AG09319 (cell line): ENCODE results near the gene TIMM23B.
"Not testable (repeated sequence)": the region's sequence is repeated elsewhere in the genome, so short reads cannot be mapped to it uniquely, and the experiment has no call there.

Source experiments
- DNase-seq: peaks from one replicate; pipeline ENCODE4 v3.0.0-alpha.2; 2010; ENCODE audit warnings: low read depth; ENCODE audit errors: extremely low read depth

TIMM23B gene, protein sequence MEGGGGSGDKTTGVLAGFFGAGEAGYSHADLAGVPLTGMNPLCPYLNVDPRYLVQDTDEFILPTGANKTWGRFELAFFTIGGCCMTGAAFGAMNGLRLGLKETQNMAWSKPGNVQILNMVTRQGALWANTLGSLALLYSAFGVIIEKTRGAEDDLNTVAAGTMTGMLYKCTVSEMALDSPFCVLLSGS

DNA sequence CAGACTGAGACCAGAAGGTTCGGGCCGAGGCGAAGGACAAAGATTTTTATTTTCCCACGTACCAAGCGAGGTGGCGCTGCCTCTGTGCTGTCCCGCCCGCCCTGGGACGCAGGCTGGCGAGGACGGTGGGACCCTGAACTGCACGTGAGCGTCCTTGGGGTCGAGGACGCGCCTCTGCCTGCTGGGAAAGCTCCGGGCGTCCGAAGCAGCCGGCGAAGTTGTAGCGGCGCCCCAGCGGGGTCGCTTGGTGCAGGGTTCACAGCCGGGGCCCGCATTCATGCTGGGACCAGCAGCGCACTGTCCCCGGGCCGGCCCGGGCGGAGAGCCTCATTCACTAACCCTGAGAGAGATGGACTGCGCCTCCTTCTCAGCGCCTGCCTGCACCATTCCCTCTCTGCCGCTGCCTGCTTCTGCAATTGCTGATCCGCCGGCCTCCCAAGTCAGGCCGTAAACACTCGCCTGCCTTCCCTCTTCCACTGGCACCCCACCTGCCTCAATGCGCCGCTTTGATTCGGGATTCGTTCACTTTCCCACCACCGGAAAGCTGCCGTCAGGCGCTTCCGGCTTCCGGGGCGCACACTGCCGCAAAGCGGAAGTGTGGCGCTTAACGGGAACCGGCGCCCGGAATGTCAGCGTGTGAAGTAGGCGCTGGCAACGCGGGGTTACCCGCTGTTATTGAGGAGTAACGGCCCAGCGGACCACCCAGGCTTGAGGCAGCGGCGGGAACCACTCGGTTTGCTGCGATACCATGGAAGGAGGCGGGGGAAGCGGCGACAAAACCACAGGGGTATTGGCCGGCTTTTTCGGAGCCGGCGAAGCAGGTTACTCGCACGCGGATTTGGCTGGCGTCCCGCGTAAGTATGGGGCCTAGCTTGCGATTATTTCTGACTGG is at the start of gene TIMM23B, which contains the start of gene PARG:
TIMM23B (plus strand) TSS at position 607 of the 892 bp plus-strand sequence; CDS start at position 749, 142 bp downstream.
PARG (minus strand) TSS at position 581 of the 892 bp plus-strand sequence; CDS start at position 279, 302 bp downstream.
- DNase-seq, result not testable (repeated sequence)

GRCh38 chr10:49899999-49900398 is 41.9 kb upstream of the TIMM23B start:
- not testable (repeated sequence) for DNase-seq

- not testable (repeated sequence) for DNase-seq
Observed at GRCh38 chr10:49900406-49900805, 41.4 kb upstream of the TIMM23B start.

DNA sequence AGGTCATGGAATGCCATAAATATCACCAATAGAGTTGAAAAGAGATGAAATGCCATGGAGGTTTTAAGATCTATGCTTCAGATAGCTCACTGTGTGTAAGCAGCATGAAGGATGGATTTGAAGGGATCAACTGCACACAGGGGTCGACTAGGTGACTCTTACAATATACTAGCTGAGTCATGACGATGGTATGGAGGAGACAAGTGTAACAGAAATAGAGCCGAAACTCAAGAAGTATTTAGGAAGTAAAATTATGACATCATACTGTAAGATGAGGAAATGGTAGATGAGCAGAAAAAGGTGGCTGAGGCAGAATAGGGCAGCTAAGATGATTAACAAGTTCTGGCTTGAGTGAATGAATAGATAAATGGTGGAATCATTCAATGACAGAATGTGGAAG is 38.0 kb upstream of the TIMM23B start:
- not testable (repeated sequence) for DNase-seq

GRCh38 chr10:49908290-49909080 is 33.4 kb upstream of the TIMM23B start:
- DNase-seq, result not testable (repeated sequence)

GRCh38 chr10:49910295-49910694 is 31.6 kb upstream of the TIMM23B start:
- DNase-seq, result not testable (repeated sequence)

DNA sequence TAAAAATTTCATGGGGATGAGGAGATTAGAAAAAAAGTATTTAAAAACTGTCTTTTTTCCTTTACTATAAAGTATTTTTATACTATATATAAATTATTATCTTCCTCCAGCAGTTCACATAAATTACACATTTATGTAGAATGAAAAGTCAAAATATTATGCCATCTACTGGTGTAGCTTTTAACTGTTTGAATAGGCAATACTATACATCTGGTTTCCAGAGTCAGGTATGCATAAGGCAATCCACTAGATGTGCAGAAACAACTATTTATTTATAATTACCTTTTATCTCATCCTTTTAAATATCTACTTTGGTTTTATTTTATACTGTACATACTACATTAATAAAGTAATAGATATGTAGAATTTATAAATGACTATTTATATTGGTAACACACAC is 25.4 kb upstream of the TIMM23B start:
- DNase-seq, result not testable (repeated sequence)

DNA sequence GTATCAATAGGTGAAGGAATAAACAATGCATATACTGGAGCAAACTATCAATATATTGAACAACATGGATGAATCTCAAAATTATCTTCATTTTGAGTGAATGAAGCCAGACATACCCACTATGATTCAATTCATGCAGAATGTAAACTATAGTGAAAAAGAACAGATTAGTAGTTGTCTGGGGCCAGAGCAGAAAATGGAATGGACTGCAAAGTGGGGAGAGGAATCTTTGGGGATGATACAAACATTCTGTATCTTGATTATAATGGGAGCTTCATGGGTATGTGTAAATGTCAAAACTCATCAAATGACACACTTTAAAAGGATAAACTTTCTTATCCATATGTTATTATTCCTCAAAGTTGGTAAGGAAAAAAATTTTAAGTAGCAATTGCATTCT is 23.9 kb upstream of the TIMM23B start:
- not testable (repeated sequence) for DNase-seq

DNA sequence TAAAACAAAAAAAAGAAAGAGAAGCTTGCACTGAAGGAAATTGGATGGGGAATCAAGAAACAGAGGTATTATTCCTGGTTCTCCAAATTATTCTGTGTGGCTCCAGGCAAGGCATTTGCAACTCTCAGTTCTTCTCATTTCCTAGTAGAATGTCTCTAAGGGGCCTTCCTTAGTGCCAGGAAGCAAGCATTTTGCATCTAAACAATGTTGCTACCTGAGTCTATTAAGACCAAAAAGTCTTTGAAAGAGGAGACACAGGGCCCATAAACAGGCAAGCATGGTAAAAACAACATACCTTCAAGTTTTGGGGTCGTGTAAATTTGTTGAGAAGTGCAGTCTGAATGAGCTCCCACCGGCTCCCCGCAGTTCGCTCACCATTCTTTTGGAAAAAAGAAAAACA is 19.8 kb upstream of the TIMM23B start:
- not testable (repeated sequence) for DNase-seq

- DNase-seq, result not testable (repeated sequence)
Observed at GRCh38 chr10:49923572-49923971, 18.3 kb upstream of the TIMM23B start.

DNA sequence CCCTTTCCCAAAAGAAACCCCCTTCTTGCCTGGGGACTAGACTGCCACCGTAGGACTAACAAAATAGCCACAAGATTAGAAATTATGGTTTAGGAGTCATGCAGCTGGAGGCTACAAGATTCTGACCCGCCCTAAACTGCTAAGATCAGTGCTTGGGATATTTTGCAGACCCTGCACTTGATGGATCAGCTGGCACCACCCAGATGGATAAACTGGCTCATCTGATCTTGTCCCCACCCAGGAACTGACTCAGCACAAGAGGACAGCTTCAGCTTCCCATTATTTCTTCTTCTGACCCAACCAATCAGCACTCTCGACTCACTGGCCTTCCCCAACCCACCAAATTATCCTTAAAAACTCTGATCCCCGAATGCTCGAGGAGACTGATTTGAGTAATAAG is 10.6 kb upstream of the TIMM23B start:
- DNase-seq, result not testable (repeated sequence)

DNA sequence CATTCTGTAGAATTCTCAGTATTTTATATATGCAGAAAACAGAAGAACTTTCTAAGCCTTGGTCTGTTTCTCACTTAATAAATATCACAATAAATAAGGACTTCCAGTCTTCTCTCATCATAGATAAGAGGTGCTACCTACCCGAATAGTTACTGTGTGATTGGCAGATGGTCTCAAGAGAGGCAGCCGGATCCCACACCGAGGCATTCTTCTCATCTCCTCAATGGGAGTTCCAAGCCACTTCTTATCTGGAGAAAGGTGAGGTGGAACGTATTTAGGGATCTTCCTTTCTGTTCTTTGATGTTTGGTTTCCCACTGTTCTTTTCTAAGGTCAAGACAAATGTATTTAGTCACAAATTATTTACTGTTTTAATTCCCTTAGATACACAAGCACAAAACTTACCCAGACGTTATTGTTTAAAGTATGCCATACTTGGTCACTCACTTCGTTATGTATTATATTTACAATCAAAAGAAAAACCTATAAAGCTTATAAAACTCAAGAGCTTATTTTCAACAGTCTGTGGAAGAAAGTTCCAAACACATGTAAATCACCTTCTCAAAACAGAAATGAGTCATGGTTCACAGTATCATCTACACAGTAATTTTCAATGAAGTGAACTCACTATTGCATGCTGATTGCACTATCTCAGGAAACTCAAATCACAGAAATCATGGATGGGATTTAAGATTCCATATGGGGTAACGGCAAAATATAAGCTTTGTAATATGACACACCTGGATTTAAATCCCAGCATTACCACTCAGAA is 9.7 kb upstream of the TIMM23B start:
- not testable (repeated sequence) for DNase-seq

DNA sequence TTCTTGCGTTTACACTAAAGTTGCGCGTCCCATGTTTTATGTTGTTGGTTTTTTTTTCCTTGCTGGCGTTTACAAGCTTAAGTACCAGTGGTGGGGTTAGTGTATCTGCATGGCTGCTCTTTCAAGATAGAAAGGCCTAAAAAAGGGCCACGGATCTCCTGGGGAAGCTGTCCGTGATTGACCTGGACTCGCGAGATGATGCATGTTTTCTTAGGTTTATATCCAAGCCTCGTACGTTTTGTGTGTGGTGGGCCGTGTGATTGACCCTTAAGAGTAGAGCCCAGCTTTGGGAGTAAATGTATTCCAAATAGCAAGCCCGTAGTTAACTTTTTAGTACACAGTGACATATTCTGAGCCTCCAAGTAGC is 469 bp downstream of the TIMM23B start:
- not testable (repeated sequence) for DNase-seq

- DNase-seq, result not testable (repeated sequence)
Observed at GRCh38 chr10:49943607-49944006, 1.8 kb downstream of the TIMM23B start.

- DNase-seq, result not testable (repeated sequence)
Observed at GRCh38 chr10:49948142-49948541, 6.3 kb downstream of the TIMM23B start.

GRCh38 chr10:49948737-49949136 is 6.9 kb downstream of the TIMM23B start:
- DNase-seq, result not testable (repeated sequence)

DNA sequence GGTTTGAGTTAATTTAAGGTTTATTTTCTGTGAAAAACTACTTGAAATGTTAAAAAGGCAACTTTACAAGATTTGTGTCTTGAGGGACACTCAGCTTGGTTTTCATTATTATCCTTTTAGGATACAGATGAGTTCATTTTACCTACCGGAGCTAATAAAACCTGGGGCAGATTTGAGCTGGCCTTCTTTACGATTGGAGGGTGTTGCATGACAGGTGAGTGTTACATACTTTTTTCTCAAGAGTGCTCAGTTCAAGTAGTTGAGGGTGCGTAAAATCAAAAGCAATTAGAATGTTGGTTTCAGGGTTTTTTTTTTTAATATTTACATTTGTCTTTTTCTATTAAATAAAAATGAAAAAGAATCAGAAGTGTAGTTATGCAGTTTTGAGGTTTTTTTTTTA is 10.2 kb downstream of the TIMM23B start:
- DNase-seq, result not testable (repeated sequence)

DNA sequence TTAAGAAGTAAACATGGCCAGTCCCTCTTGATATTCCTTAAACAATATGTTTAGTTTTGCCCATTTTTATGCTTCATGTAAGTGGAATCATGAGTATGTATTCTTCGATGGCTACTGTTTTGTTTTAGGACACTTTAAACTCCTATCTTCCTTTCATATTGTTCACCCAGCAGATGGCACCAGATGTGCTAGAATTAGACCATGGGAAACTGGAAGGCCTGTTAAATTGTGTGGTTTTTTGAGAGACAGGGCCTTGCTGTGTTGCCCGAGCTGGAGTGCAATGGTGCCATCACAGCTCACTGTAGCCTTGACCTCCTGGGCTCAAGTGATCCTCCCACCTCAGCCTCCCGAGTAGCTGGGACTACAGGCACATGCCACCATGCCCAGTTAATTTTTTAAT is 11.3 kb downstream of the TIMM23B start:
- DNase-seq, result not testable (repeated sequence)

- DNase-seq, result not testable (repeated sequence)
Observed at GRCh38 chr10:49970331-49970857, 28.5 kb downstream of the TIMM23B start.

DNA sequence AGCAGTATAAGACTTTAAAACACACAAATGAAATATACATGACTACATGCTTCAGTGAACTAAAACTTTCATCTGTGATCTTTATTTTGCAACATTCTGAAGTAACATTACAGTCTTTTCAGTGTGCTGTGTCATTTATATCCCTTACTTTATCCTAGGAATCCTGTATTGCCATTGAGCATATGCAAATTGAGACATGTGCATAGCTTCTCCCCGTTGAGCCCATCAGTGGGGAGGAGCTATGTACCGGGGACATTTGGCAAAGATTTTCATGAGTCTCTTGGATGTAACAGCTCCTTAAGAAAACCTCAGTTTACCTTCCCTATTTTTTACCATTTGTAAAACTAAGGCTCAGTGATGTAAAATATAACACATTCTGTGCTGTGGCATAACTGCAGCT is 29.6 kb downstream of the TIMM23B start:
- DNase-seq, result not testable (repeated sequence)
